ENCODE results near the gene PDE4DIP. TPM values are rescaled to one million over a fixed set of nuclear protein-coding genes. Genes with fewer than 3 reads are reported as not detected.
"Not testable (repeated sequence)": the region's sequence is repeated elsewhere in the genome, so short reads cannot be mapped to it uniquely, and the experiment has no call there.

PDE4DIP gene
- polyA plus RNA-seq, 1 donor = 57.5 TPM

GRCh38 chr1:149008326-149008725 is 164.1 kb downstream of the PDE4DIP start:
- DNase-seq; H3K4me1 ChIP-seq (ENCODE audit: control insufficient read depth, insufficient read depth, low read length); H3K36me3 ChIP-seq (ENCODE audit: control insufficient read depth, insufficient read depth, low read length); H3K27ac ChIP-seq (ENCODE audit: low read length); H3K27me3 ChIP-seq (ENCODE audit: control insufficient read depth, insufficient read depth, low read length); H3K9me3 ChIP-seq (ENCODE audit: control insufficient read depth, low read depth, low read length); H3K4me3 ChIP-seq (ENCODE audit: low read length): not testable (repeated sequence)
- WGBS (ENCODE audit: insufficient coverage, low lambda C conversion rate) = no CpG with 5 or more reads among the region's 4 CpGs

- H3K4me3 ChIP-seq (ENCODE audit: low read length); DNase-seq; H3K36me3 ChIP-seq (ENCODE audit: control insufficient read depth, insufficient read depth, low read length); H3K27me3 ChIP-seq (ENCODE audit: control insufficient read depth, insufficient read depth, low read length); H3K27ac ChIP-seq (ENCODE audit: low read length); H3K9me3 ChIP-seq (ENCODE audit: control insufficient read depth, low read depth, low read length); H3K4me1 ChIP-seq (ENCODE audit: control insufficient read depth, insufficient read depth, low read length): not testable (repeated sequence)
- no CpG with 5 or more reads among the region's 2 CpGs for WGBS (ENCODE audit: insufficient coverage, low lambda C conversion rate)
Observed at GRCh38 chr1:149008769-149009168, 164.5 kb downstream of the PDE4DIP start.

- not testable (repeated sequence) for DNase-seq; H3K27me3 ChIP-seq (ENCODE audit: control insufficient read depth, insufficient read depth, low read length); H3K27ac ChIP-seq (ENCODE audit: low read length); H3K9me3 ChIP-seq (ENCODE audit: control insufficient read depth, low read depth, low read length); H3K4me1 ChIP-seq (ENCODE audit: control insufficient read depth, insufficient read depth, low read length); H3K4me3 ChIP-seq (ENCODE audit: low read length); H3K36me3 ChIP-seq (ENCODE audit: control insufficient read depth, insufficient read depth, low read length)
- no CpG with 5 or more reads among the region's 3 CpGs for WGBS (ENCODE audit: insufficient coverage, low lambda C conversion rate)
Observed at GRCh38 chr1:149009761-149010160, 165.5 kb downstream of the PDE4DIP start.

GRCh38 chr1:149012599-149012998 is 168.4 kb downstream of the PDE4DIP start:
- no CpG with 5 or more reads among the region's 5 CpGs for WGBS (ENCODE audit: insufficient coverage, low lambda C conversion rate)
- H3K27me3 ChIP-seq (ENCODE audit: control insufficient read depth, insufficient read depth, low read length); H3K4me3 ChIP-seq (ENCODE audit: low read length); DNase-seq; H3K4me1 ChIP-seq (ENCODE audit: control insufficient read depth, insufficient read depth, low read length); H3K36me3 ChIP-seq (ENCODE audit: control insufficient read depth, insufficient read depth, low read length); H3K27ac ChIP-seq (ENCODE audit: low read length); H3K9me3 ChIP-seq (ENCODE audit: control insufficient read depth, low read depth, low read length): not testable (repeated sequence)

GRCh38 chr1:149013513-149013912 is 169.3 kb downstream of the PDE4DIP start:
- not testable (repeated sequence) for H3K27ac ChIP-seq (ENCODE audit: low read length); H3K4me1 ChIP-seq (ENCODE audit: control insufficient read depth, insufficient read depth, low read length); H3K27me3 ChIP-seq (ENCODE audit: control insufficient read depth, insufficient read depth, low read length); DNase-seq; H3K36me3 ChIP-seq (ENCODE audit: control insufficient read depth, insufficient read depth, low read length); H3K4me3 ChIP-seq (ENCODE audit: low read length); H3K9me3 ChIP-seq (ENCODE audit: control insufficient read depth, low read depth, low read length)
- WGBS (ENCODE audit: insufficient coverage, low lambda C conversion rate) = no CpG with 5 or more reads among the region's 4 CpGs

- WGBS (ENCODE audit: insufficient coverage, low lambda C conversion rate) = no CpG with 5 or more reads among the region's 3 CpGs
Observed at GRCh38 chr1:149015522-149015921, 171.3 kb downstream of the PDE4DIP start.

GRCh38 chr1:149016626-149017025 is 172.4 kb downstream of the PDE4DIP start:
- not testable (repeated sequence) for H3K36me3 ChIP-seq (ENCODE audit: control insufficient read depth, insufficient read depth, low read length); H3K27ac ChIP-seq (ENCODE audit: low read length); H3K9me3 ChIP-seq (ENCODE audit: control insufficient read depth, low read depth, low read length); H3K27me3 ChIP-seq (ENCODE audit: control insufficient read depth, insufficient read depth, low read length); H3K4me3 ChIP-seq (ENCODE audit: low read length); H3K4me1 ChIP-seq (ENCODE audit: control insufficient read depth, insufficient read depth, low read length); DNase-seq
- WGBS (ENCODE audit: insufficient coverage, low lambda C conversion rate) = no CpG with 5 or more reads among the region's 2 CpGs

More at GRCh38 chr1:149015522-149015921, 171.3 kb downstream of the PDE4DIP start:
- H3K4me3 ChIP-seq (ENCODE audit: low read length); DNase-seq; H3K9me3 ChIP-seq (ENCODE audit: control insufficient read depth, low read depth, low read length); H3K27ac ChIP-seq (ENCODE audit: low read length); H3K27me3 ChIP-seq (ENCODE audit: control insufficient read depth, insufficient read depth, low read length); H3K36me3 ChIP-seq (ENCODE audit: control insufficient read depth, insufficient read depth, low read length); H3K4me1 ChIP-seq (ENCODE audit: control insufficient read depth, insufficient read depth, low read length): not testable (repeated sequence)

- not testable (repeated sequence) for H3K27ac ChIP-seq (ENCODE audit: low read length); H3K36me3 ChIP-seq (ENCODE audit: control insufficient read depth, insufficient read depth, low read length); H3K27me3 ChIP-seq (ENCODE audit: control insufficient read depth, insufficient read depth, low read length); DNase-seq; H3K4me3 ChIP-seq (ENCODE audit: low read length); H3K9me3 ChIP-seq (ENCODE audit: control insufficient read depth, low read depth, low read length); H3K4me1 ChIP-seq (ENCODE audit: control insufficient read depth, insufficient read depth, low read length)
- no CpG with 5 or more reads among the region's 3 CpGs for WGBS (ENCODE audit: insufficient coverage, low lambda C conversion rate)
Observed at GRCh38 chr1:149018577-149018976, 174.3 kb downstream of the PDE4DIP start.

- WGBS (ENCODE audit: insufficient coverage, low lambda C conversion rate) = no CpG with 5 or more reads among the region's 3 CpGs
- H3K4me3 ChIP-seq (ENCODE audit: low read length); H3K27me3 ChIP-seq (ENCODE audit: control insufficient read depth, insufficient read depth, low read length): not testable (repeated sequence)
Observed at GRCh38 chr1:149024327-149024726, 180.1 kb downstream of the PDE4DIP start.

GRCh38 chr1:149033916-149034315 is 189.7 kb downstream of the PDE4DIP start:
- not testable (repeated sequence) for H3K27ac ChIP-seq (ENCODE audit: low read length); H3K4me3 ChIP-seq (ENCODE audit: low read length); H3K27me3 ChIP-seq (ENCODE audit: control insufficient read depth, insufficient read depth, low read length); H3K9me3 ChIP-seq (ENCODE audit: control insufficient read depth, low read depth, low read length); DNase-seq; H3K4me1 ChIP-seq (ENCODE audit: control insufficient read depth, insufficient read depth, low read length); H3K36me3 ChIP-seq (ENCODE audit: control insufficient read depth, insufficient read depth, low read length)
- no CpG with 5 or more reads among the region's 3 CpGs for WGBS (ENCODE audit: insufficient coverage, low lambda C conversion rate)

More at GRCh38 chr1:149024327-149024726, 180.1 kb downstream of the PDE4DIP start:
- not testable (repeated sequence) for H3K27ac ChIP-seq (ENCODE audit: low read length); H3K36me3 ChIP-seq (ENCODE audit: control insufficient read depth, insufficient read depth, low read length); H3K9me3 ChIP-seq (ENCODE audit: control insufficient read depth, low read depth, low read length); DNase-seq; H3K4me1 ChIP-seq (ENCODE audit: control insufficient read depth, insufficient read depth, low read length)

GRCh38 chr1:149043056-149043455 is 198.8 kb downstream of the PDE4DIP start:
- DNase-seq; H3K27ac ChIP-seq (ENCODE audit: low read length); H3K4me1 ChIP-seq (ENCODE audit: control insufficient read depth, insufficient read depth, low read length); H3K9me3 ChIP-seq (ENCODE audit: control insufficient read depth, low read depth, low read length); H3K4me3 ChIP-seq (ENCODE audit: low read length); H3K36me3 ChIP-seq (ENCODE audit: control insufficient read depth, insufficient read depth, low read length); H3K27me3 ChIP-seq (ENCODE audit: control insufficient read depth, insufficient read depth, low read length): not testable (repeated sequence)
- WGBS (ENCODE audit: insufficient coverage, low lambda C conversion rate) = no CpG with 5 or more reads among the region's 4 CpGs

Measured in large intestine (tissue), 3 donors.